GM12878 (cell line): ENCODE measurements around the gene NUDT1. TPM values are rescaled to one million over a fixed set of nuclear protein-coding genes. Genes with fewer than 3 reads are reported as not detected.

Experiments
- ATAC-seq: fragments of 200-7000 bp; cut with Tn5 transposase; 3 replicates; pipeline ENCODE4 v1.9.1; 2020; ENCODE audit warnings: mild to moderate bottlenecking, moderate library complexity
- BruUV-seq: library from RNA; stranded (reverse); fragments of 400-500 nt; replicated peaks from 2 replicates; lab custom pipeline; 2021; lab: Mats Ljungman, UMichigan
- CTCF ChIA-PET: fragments of 300-600 bp; sonication (Branson Sonifier 250); formaldehyde crosslinking; extraction: SDS; loops from one replicate; lab custom pipeline; 2021; ENCODE audit warnings: inconsistent platforms; lab: Yijun Ruan, JAX
- POLR2A ChIA-PET: fragments of 350-600 bp; formaldehyde crosslinking; extraction: SDS; loops from one replicate; lab custom pipeline; 2021; ENCODE audit warnings: inconsistent platforms; lab: Charles Lee
- RAD21 ChIA-PET: fragments of 300-600 bp; sonication (Branson Sonifier 250); formaldehyde crosslinking; loops from one replicate; lab custom pipeline; 2023; ENCODE audit warnings: antibody characterized with exemption; ENCODE audit not compliant: unreplicated experiment; lab: Charles Lee
- SMC1A ChIA-PET: fragments of 300-600 bp; sonication (Branson Sonifier 250); formaldehyde crosslinking; loops from one replicate; lab custom pipeline; 2023; ENCODE audit not compliant: unreplicated experiment, uncharacterized antibody; lab: Charles Lee
- DNase-seq: peaks from one replicate; pipeline ENCODE4 v3.0.0-alpha.2; 2011; ENCODE audit warnings: low read depth, low spot score
- FAIRE-seq: peaks from 3 replicates; lab custom pipeline; 2011; peaks lifted over from hg19 to GRCh38; lab: Jason Lieb, UNC
- H2AFZ ChIP-seq: 2 replicates; pipeline ENCODE4 v1.6.0; 2011; ENCODE audit warnings: low read depth, low read length, control low read depth; ENCODE audit not compliant: control insufficient read depth
- H3K27ac ChIP-seq: 2 replicates; pipeline ENCODE4 v1.5.1; 2011; ENCODE audit warnings: control low read depth; ENCODE audit not compliant: control insufficient read depth, insufficient read depth
- H3K27me3 ChIP-seq, 2 experiments: replicated peaks in 1 of 2; 2 replicates each; pipeline versions ENCODE4 v1.6.0 to v1.6.1; 2011; ENCODE audit warnings: low read length in 1 of 2; ENCODE audit not compliant: control insufficient read depth in 2 of 2, insufficient read depth in 2 of 2
- H3K36me3 ChIP-seq, 2 experiments: 2 replicates each; pipeline ENCODE4 v1.5.1; 2011; ENCODE audit warnings: low read length in 1 of 2; ENCODE audit not compliant: control insufficient read depth in 2 of 2, insufficient read depth in 2 of 2
- H3K4me1 ChIP-seq: 2 replicates; pipeline ENCODE4 v1.6.1; 2011; ENCODE audit warnings: mild to moderate bottlenecking, low read length, moderate library complexity, mixed read lengths; ENCODE audit not compliant: control insufficient read depth, insufficient read depth
- H3K4me2 ChIP-seq: 2 replicates; pipeline ENCODE4 v1.6.0; 2011; ENCODE audit warnings: control low read depth; ENCODE audit not compliant: control insufficient read depth, insufficient read depth
- H3K4me3 ChIP-seq: fragments of 200-600 bp; sonication (generic); 2 replicates; pipeline ENCODE4 v1.5.1; 2016
- H3K79me2 ChIP-seq: 2 replicates; pipeline ENCODE4 v1.6.0; 2011; ENCODE audit warnings: low read length; ENCODE audit not compliant: control insufficient read depth, insufficient read depth
- H3K9ac ChIP-seq: 2 replicates; pipeline ENCODE4 v1.8.0; 2011; ENCODE audit warnings: low read length, control low read depth, mixed read lengths; ENCODE audit not compliant: control insufficient read depth, insufficient read depth
- H3K9me3 ChIP-seq: replicated peaks from 3 replicates; pipeline ENCODE4 v1.5.1; 2011; ENCODE audit warnings: mild to moderate bottlenecking, low read length; ENCODE audit not compliant: control insufficient read depth, insufficient read depth
- H4K20me1 ChIP-seq: 2 replicates; pipeline ENCODE4 v1.6.0; 2011; ENCODE audit not compliant: control insufficient read depth, insufficient read depth
- ATF2 ChIP-seq: IDR thresholded peaks from 2 replicates; pipeline ENCODE4 v1.6.1; 2012; ENCODE audit warnings: low read length, inconsistent platforms
- ATF7 ChIP-seq: fragments of 450-650 bp; IDR thresholded peaks from 2 replicates; pipeline ENCODE4 v1.6.1; 2016; ENCODE audit warnings: low read depth, mild to moderate bottlenecking
- DPF2 ChIP-seq: fragments of 450-650 bp; IDR thresholded peaks from 2 replicates; pipeline ENCODE4 v1.6.1; 2017; ENCODE audit warnings: mild to moderate bottlenecking
- ETV6 ChIP-seq, 2 experiments: fragments of 450-650 bp in 1 of 2; IDR thresholded peaks in 1 of 2; conservative IDR thresholded peaks in 1 of 2; 2 replicates each; pipeline ENCODE4 v1.6.1; 2014; ENCODE audit warnings: antibody characterized with exemption in 1 of 2, borderline replicate concordance in 1 of 2, low read depth in 1 of 2, mild to moderate bottlenecking in 1 of 2, moderate library complexity in 1 of 2
- JUNB ChIP-seq: IDR thresholded peaks from 2 replicates; pipeline ENCODE4 v1.6.1; 2016; ENCODE audit warnings: antibody characterized with exemption, mild to moderate bottlenecking
- PML ChIP-seq: IDR thresholded peaks from 2 replicates; pipeline ENCODE4 v1.6.1; 2012; ENCODE audit warnings: low read length, inconsistent platforms
- RAD21 ChIP-seq: IDR thresholded peaks from 2 replicates; pipeline ENCODE4 v1.6.1; 2011; ENCODE audit warnings: mild to moderate bottlenecking, low read depth, low read length, moderate library complexity; ENCODE audit not compliant: insufficient read depth
- RBBP5 ChIP-seq: fragments of 200-600 bp; sonication (generic); conservative IDR thresholded peaks from 2 replicates; pipeline ENCODE4 v1.6.1; 2016
- REST ChIP-seq: IDR thresholded peaks from 2 replicates; pipeline ENCODE4 v1.6.1; 2012; ENCODE audit warnings: mild to moderate bottlenecking, low read depth, low read length
- RUNX3 ChIP-seq: IDR thresholded peaks from 2 replicates; pipeline ENCODE4 v1.6.1; 2012; ENCODE audit warnings: low read length, inconsistent platforms
- SKIL ChIP-seq: fragments of 450-650 bp; IDR thresholded peaks from 2 replicates; pipeline ENCODE4 v1.6.1; 2017; ENCODE audit warnings: mild to moderate bottlenecking, low read depth, inconsistent platforms; ENCODE audit not compliant: poor library complexity, severe bottlenecking
- SREBF2 ChIP-seq: IDR thresholded peaks from 2 replicates; pipeline ENCODE4 v1.6.1; 2012; ENCODE audit warnings: mild to moderate bottlenecking, low read length
- TBL1XR1 ChIP-seq: IDR thresholded peaks from 2 replicates; pipeline ENCODE4 v1.6.1; 2012; ENCODE audit warnings: low read depth, low read length, improper control_type of control experiment
- USF2 ChIP-seq: IDR thresholded peaks from 2 replicates; pipeline ENCODE4 v1.6.1; 2011; ENCODE audit warnings: low read depth, low read length, improper control_type of control experiment, borderline replicate concordance
- WGBS: methylation state at CpG from one replicate; pipeline ENCODE4 v1.1.6; 2016; ENCODE audit warnings: low lambda C conversion rate; ENCODE audit not compliant: insufficient replicate concordance, insufficient coverage; ENCODE audit errors: missing lambda C conversion rate; 5-methylcytosine and 5-hydroxymethylcytosine counted together
- in situ Hi-C: fragments of 300-500 bp; cut with MboI; formaldehyde crosslinking; loops from 9 replicates; pipeline ENCODE4 v1.14.3; 2018; ENCODE audit warnings: mixed read lengths
- intact Hi-C: fragments of 100-400 bp; cut with micrococcal nuclease; formaldehyde crosslinking; loops from one replicate; pipeline ENCODE4 v1.14.2; 2022; ENCODE audit not compliant: unreplicated experiment
- polyA plus RNA-seq, 11 experiments: library from polyadenylated mRNA; depleted of rRNA in 4 of 11; unstranded in 6 of 11; stranded (reverse) in 5 of 11; fragments of >200 nt; fragmentation: Nextera tagmentation in 4 of 11; fragmentation: Illumina TruSeq in 1 of 11; extraction: Ambion mirVana in 4 of 11; extraction: Trizol in 1 of 11; gene quantifications; 1 replicate in 1 of 11; 2 replicates in 10 of 11; pipeline versions ENCODE4 v1.2.1 to v1.2.3, GENCODE V29; 2011 to 2016; ENCODE audit warnings: inconsistent platforms in 2 of 11, missing spikeins in 2 of 11, low read depth in 1 of 11
- total RNA-seq, 4 experiments: library from RNA; depleted of rRNA in 3 of 4; stranded (reverse); fragments of >200 nt in 3 of 4; fragmentation: Illumina TruSeq in 1 of 4; extraction: Trizol in 1 of 4; gene quantifications; 2 replicates each; pipeline versions ENCODE4 v1.2.1 to v1.2.3, GENCODE V29; 2013 to 2021
- TF ChIP-seq, protein P1 (sequence below): fragments of 450-650 bp; IDR thresholded peaks from 2 replicates; pipeline ENCODE4 v1.6.1; 2016; ENCODE audit warnings: mild to moderate bottlenecking

NUDT1 gene
- total and polyA plus RNA-seq, 10 of the 15 experiments (the other 5 are each of a cell fraction or from before 2014, with no cell fraction given), result 7.7 to 122 (median 59.2) TPM

GRCh38 chr7:2269991-2270460 lies 28.0 kb downstream of the NUDT1 start:
- Histone ChIP-seq H3K27ac (no peak overlapping the region), H3K4me2 (no peak overlapping the region), H2AFZ (no peak overlapping the region), H3K4me1 (no peaks in the 10 kb centered on the region), H3K9ac (no peak overlapping the region), H3K27me3 (no peaks in the 10 kb centered on the region), H3K4me3 (no peak overlapping the region), H3K9me3 (no peaks in the 10 kb centered on the region), H3K36me3 (peaks cover 11 to 27% of the 10 kb centered on the region in 2 experiments; a peak in 3 of 4 replicates), H3K79me2 (no peaks in the 10 kb centered on the region), H4K20me1 (no peaks in the 10 kb centered on the region)
- no TSS peak for BruUV-seq
- intact Hi-C loops (no loop called here), in situ Hi-C loops (no loop called here)
- 93% methylated on average over 10 of the region's 10 CpGs for WGBS
- FAIRE-seq, result no peak
- SMC1A ChIA-PET, result no interaction called here
- no peak for DNase-seq
- ATAC-seq, result no peak
- POLR2A ChIA-PET, result no interaction called here
- CTCF ChIA-PET, result no interaction called here
- RAD21 ChIA-PET, result no interaction called here
- no peak for TF ChIP-seq ATF7
- no peak for TF ChIP-seq ETV6 (conservative IDR thresholded peaks at IDR 0.05 in 1 of 2, IDR thresholded peaks at IDR 0.05 in 1 of 2; ENCODE audit: borderline replicate concordance in 1 of 2, low read depth in 1 of 2)
- TF ChIP-seq RBBP5, result no peak
- no peak for TF ChIP-seq JUNB
- TF ChIP-seq USF2, result no peak
- no peak for TF ChIP-seq SREBF2
- TF ChIP-seq RUNX3, result no peak
- TF ChIP-seq, protein P1, sequence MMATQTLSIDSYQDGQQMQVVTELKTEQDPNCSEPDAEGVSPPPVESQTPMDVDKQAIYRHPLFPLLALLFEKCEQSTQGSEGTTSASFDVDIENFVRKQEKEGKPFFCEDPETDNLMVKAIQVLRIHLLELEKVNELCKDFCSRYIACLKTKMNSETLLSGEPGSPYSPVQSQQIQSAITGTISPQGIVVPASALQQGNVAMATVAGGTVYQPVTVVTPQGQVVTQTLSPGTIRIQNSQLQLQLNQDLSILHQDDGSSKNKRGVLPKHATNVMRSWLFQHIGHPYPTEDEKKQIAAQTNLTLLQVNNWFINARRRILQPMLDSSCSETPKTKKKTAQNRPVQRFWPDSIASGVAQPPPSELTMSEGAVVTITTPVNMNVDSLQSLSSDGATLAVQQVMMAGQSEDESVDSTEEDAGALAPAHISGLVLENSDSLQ, result no peak
- TF ChIP-seq SKIL, result no peak
- TF ChIP-seq ATF2, result no peak
- no peak for TF ChIP-seq PML
- no peak for TF ChIP-seq DPF2
- no peak for TF ChIP-seq REST
- no peak for TF ChIP-seq RAD21
- no peak for TF ChIP-seq TBL1XR1
